ENCODE data around the gene PRKAR1B. TPM values are rescaled to one million over a fixed set of nuclear protein-coding genes. Genes with fewer than 3 reads are reported as not detected.
"Not testable (repeated sequence)": the region's sequence is repeated elsewhere in the genome, so short reads cannot be mapped to it uniquely, and the experiment has no call there.

The PRKAR1B gene
- total RNA-seq, 1 donor from 2014 or later, result 19.3 TPM

DNA sequence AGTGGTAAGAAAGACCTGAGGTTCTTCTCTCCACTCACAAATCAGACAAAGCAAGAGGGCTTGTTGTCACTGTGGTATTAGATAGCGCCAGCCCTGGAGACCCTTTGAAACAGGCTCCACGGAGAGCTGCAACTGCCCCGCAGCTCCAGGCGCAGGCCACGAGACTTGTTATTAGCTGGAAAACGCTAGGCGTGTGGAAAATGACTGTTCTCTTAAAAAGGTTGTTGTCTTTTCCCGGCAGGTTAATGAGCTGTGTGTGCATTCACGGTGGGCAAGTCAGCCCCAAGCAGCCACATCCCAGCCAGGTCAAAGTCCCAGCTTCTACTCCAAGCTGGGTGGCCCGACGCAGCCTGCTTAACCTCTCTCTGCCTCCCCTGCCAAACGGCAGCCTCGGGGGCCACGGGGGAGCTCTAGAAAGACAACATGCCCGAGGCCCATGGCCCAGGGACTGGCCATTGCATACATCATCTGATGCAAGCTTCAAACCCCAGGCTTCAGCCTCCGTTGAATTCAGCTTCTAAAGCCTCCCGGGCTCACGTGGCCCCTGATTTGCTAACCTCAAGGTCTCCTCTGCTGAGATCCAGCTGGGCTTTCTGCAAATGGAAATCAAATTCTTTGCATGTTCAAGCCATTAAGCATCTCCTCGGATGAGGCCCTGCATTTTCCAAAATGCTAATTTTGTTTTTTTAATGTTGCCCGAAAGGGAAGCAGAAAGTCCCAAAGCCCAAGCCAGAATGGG is 61.9 kb downstream of the PRKAR1B start:
- Histone ChIP-seq H3K4me3 (ENCODE audit: low read length in 3 of 3) (peak overlapping the region in 1 of 3 donors; percentile 22), H3K4me1 (ENCODE audit: control insufficient read depth in 3 of 3, insufficient read depth in 3 of 3, low read length in 3 of 3) (peaks cover 24 to 38% (median 37%) of the 10 kb centered on the region in 3 donors), H3K36me3 (ENCODE audit: control insufficient read depth in 3 of 3, insufficient read depth in 3 of 3, low read length in 3 of 3) (no peaks in the 10 kb centered on the region), H3K9me3 (ENCODE audit: control insufficient read depth in 3 of 3, low read length in 3 of 3) (no peaks in the 10 kb centered on the region), H3K27me3 (ENCODE audit: control insufficient read depth in 3 of 3, insufficient read depth in 3 of 3, low read length in 3 of 3) (no peaks in the 10 kb centered on the region), H3K27ac (ENCODE audit: low read depth, low read length) (no peak overlapping the region), H3K9ac (ENCODE audit: low read depth in 1 of 3, low read length in 3 of 3) (peak overlapping the region in 1 of 3 donors; percentile 40)

DNA sequence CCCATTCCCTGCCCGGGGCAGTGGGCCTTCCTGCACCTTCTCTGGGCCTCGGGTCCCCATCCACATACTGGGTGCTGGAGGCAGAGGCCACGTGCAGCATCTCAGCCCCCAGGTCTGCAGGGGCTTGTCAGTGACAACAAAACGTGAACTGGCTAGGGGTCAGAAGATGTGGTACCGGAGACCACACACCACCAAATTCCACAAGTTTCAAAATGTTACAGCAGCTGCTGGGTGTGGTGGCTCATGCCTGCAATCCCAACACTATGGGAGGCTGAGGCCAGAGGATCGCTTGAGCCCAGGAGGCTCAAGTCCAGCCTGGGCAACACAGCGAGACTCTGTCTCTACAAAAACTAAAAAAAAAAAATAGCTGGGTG is 62.7 kb downstream of the PRKAR1B start:
- Histone ChIP-seq H3K27me3 (ENCODE audit: control insufficient read depth in 3 of 3, insufficient read depth in 3 of 3, low read length in 3 of 3) (peaks cover 0 to 1% (median 0%) of the 10 kb centered on the region in 3 donors), H3K27ac (ENCODE audit: low read depth, low read length) (no peak overlapping the region), H3K4me3 (ENCODE audit: low read length in 3 of 3) (peak overlapping the region in 1 of 3 donors; percentile 23), H3K36me3 (ENCODE audit: control insufficient read depth in 3 of 3, insufficient read depth in 3 of 3, low read length in 3 of 3) (no peaks in the 10 kb centered on the region), H3K9me3 (ENCODE audit: control insufficient read depth in 3 of 3, low read length in 3 of 3) (no peaks in the 10 kb centered on the region), H3K9ac (ENCODE audit: low read depth in 1 of 3, low read length in 3 of 3) (no peak overlapping the region), H3K4me1 (ENCODE audit: control insufficient read depth in 3 of 3, insufficient read depth in 3 of 3, low read length in 3 of 3) (peaks cover 24 to 38% (median 37%) of the 10 kb centered on the region in 3 donors)

DNA sequence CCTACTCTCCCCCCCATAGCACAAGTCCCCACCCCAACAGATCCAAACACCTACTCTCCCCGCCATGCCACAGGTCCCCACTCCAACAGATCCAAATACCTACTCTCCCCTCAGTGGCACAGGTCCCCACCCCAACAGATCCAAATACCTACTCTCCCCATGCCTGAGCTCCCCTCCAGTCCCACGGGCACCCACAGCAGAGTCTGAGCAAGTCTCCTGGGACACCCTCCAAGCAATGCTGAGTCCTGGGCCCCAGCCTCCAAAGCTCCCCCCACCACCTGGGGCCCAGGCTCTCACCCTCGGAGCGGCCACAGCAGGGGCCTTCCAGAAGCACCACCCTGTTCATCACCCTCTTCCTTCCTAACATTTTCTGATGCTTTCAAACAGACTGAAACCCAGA is 64.5 kb downstream of the PRKAR1B start:
- Histone ChIP-seq H3K27ac (ENCODE audit: low read depth, low read length) (no peak overlapping the region), H3K9me3 (ENCODE audit: control insufficient read depth in 3 of 3, low read length in 3 of 3) (no peaks in the 10 kb centered on the region), H3K9ac (ENCODE audit: low read depth in 1 of 3, low read length in 3 of 3) (no peak overlapping the region), H3K4me3 (ENCODE audit: low read length in 3 of 3) (no peak overlapping the region), H3K4me1 (ENCODE audit: control insufficient read depth in 3 of 3, insufficient read depth in 3 of 3, low read length in 3 of 3) (peaks cover 11 to 27% (median 27%) of the 10 kb centered on the region in 3 donors), H3K36me3 (ENCODE audit: control insufficient read depth in 3 of 3, insufficient read depth in 3 of 3, low read length in 3 of 3) (no peaks in the 10 kb centered on the region), H3K27me3 (ENCODE audit: control insufficient read depth in 3 of 3, insufficient read depth in 3 of 3, low read length in 3 of 3) (peaks cover 0 to 2% (median 0%) of the 10 kb centered on the region in 3 donors)

DNA sequence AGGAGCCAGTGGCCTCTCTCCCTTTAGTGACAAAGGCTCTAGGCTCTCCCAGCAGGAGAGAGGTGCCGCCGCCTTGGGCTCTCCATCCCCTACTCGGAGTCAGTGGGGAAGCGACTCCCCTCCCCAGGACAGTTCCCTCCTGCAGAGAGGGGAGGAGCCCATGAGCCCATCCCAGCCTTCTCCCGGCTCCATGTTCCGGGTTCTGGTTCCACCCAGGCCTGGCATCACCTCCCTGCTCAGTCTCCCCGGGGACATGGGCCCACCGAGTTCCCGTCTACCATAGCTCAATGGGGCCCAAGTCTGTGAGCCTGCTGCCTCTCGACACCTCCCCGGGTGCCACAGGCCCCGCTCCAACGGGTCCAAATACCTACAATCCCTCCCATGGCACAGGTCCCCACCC is 67.1 kb downstream of the PRKAR1B start:
- Histone ChIP-seq H3K27ac (ENCODE audit: low read depth, low read length) (no peak overlapping the region), H3K36me3 (ENCODE audit: control insufficient read depth in 3 of 3, insufficient read depth in 3 of 3, low read length in 3 of 3) (no peaks in the 10 kb centered on the region), H3K4me3 (ENCODE audit: low read length in 3 of 3) (no peak overlapping the region), H3K4me1 (ENCODE audit: control insufficient read depth in 3 of 3, insufficient read depth in 3 of 3, low read length in 3 of 3) (peaks cover 10 to 16% (median 12%) of the 10 kb centered on the region in 3 donors), H3K9me3 (ENCODE audit: control insufficient read depth in 3 of 3, low read length in 3 of 3) (no peaks in the 10 kb centered on the region), H3K27me3 (ENCODE audit: control insufficient read depth in 3 of 3, insufficient read depth in 3 of 3, low read length in 3 of 3) (peaks cover 0 to 2% (median 0%) of the 10 kb centered on the region in 3 donors), H3K9ac (ENCODE audit: low read depth in 1 of 3, low read length in 3 of 3) (no peak overlapping the region)

DNA sequence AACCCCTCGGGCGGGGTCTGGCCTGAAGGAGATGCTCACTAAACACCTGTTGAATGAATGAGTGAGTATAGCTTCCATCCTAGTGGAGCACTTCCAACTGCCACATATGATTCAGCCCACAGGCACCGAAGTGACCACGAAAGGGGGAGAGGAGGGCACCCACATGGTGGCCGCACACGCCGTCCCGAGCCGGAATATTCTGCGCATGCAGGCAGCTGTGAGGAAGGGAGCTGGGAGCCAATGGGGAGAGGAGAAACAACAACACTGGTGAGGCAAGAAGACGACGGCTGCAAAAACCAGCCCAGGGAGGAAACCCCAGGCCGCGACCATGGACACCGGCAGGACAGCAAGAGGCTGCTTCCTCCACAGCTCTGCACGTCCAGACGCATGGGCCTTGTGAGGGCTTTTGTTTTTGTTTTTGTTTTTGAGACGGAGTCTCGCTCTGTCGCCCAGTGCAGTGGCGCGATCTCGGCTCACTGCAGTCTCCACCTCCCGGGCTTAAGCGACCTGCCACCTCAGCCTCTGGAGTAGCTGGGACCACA is 67.7 kb downstream of the PRKAR1B start:
- H3K4me3 ChIP-seq (ENCODE audit: low read length in 3 of 3), result no peak overlapping the region
- no peaks in the 10 kb centered on the region for H3K36me3 ChIP-seq (ENCODE audit: control insufficient read depth in 3 of 3, insufficient read depth in 3 of 3, low read length in 3 of 3)
- no peak overlapping the region for H3K9ac ChIP-seq (ENCODE audit: low read depth in 1 of 3, low read length in 3 of 3)
- H3K27me3 ChIP-seq (ENCODE audit: control insufficient read depth in 3 of 3, insufficient read depth in 3 of 3, low read length in 3 of 3), result peaks cover 0 to 2% (median 0%) of the 10 kb centered on the region in 3 donors
- no peaks in the 10 kb centered on the region for H3K9me3 ChIP-seq (ENCODE audit: control insufficient read depth in 3 of 3, low read length in 3 of 3)
- no peak overlapping the region for H3K27ac ChIP-seq (ENCODE audit: low read depth, low read length)
- H3K4me1 ChIP-seq (ENCODE audit: control insufficient read depth in 3 of 3, insufficient read depth in 3 of 3, low read length in 3 of 3), result peaks cover 9 to 16% (median 10%) of the 10 kb centered on the region in 3 donors

DNA sequence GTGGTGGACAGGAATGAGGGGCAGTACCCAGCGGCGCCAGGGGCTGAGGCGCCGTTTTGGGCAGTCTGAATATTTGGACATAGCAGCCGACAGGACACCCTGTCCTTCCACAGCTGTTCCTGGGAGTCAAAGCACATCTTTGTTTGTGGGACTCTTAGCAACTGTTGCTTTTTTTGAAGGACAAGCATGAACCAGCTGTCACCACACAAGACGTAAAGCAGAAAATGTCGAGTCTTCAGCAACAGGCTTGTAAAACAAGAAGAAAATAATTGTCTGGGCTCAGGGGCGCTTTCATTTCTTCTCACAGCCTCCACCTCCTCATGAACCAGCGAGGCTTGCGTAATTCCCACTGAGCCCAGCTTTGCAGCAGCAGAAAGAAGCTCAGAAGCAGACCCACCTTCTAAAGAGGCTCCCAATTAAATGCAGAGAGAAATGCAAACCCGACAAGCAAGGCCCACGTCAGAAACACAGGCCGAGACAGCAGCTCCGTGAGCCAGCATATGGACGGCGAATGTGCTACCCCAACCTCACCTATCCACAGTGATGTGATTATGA is 69.4 kb downstream of the PRKAR1B start:
- H3K9ac ChIP-seq (ENCODE audit: low read depth in 1 of 3, low read length in 3 of 3), result no peak overlapping the region
- peaks cover 0 to 2% (median 0%) of the 10 kb centered on the region in 3 donors for H3K27me3 ChIP-seq (ENCODE audit: control insufficient read depth in 3 of 3, insufficient read depth in 3 of 3, low read length in 3 of 3)
- peak overlapping the region in 1 of 3 donors; percentile 14 for H3K4me3 ChIP-seq (ENCODE audit: low read length in 3 of 3)

DNA sequence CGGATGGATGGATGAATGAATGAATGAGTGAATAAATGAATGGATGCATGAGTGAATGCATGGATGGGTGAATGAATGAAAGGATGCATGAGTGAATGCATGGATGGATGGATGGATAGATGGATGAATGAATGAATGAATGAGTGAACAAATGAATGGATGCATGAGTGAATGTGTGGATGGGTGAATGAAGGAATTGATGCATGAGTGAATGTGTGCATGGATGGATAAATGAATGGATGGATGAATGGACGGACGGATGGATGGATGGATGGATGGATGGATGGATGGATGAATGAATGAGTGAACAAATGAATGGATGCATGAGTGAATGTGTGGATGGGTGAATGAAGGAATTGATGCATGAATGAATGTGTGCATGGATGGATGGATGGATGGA is 70.1 kb downstream of the PRKAR1B start:
- H3K9ac ChIP-seq (ENCODE audit: low read depth in 1 of 3, low read length in 3 of 3); H3K4me1 ChIP-seq (ENCODE audit: control insufficient read depth in 3 of 3, insufficient read depth in 3 of 3, low read length in 3 of 3); H3K27ac ChIP-seq (ENCODE audit: low read depth, low read length); H3K36me3 ChIP-seq (ENCODE audit: control insufficient read depth in 3 of 3, insufficient read depth in 3 of 3, low read length in 3 of 3); H3K9me3 ChIP-seq (ENCODE audit: control insufficient read depth in 3 of 3, low read length in 3 of 3); H3K4me3 ChIP-seq (ENCODE audit: low read length in 3 of 3); H3K27me3 ChIP-seq (ENCODE audit: control insufficient read depth in 3 of 3, insufficient read depth in 3 of 3, low read length in 3 of 3): not testable (repeated sequence)

More for the DNA sequence above, 69.4 kb downstream of the PRKAR1B start:
- no peak overlapping the region for H3K27ac ChIP-seq (ENCODE audit: low read depth, low read length)
- no peaks in the 10 kb centered on the region for H3K36me3 ChIP-seq (ENCODE audit: control insufficient read depth in 3 of 3, insufficient read depth in 3 of 3, low read length in 3 of 3)
- H3K4me1 ChIP-seq (ENCODE audit: control insufficient read depth in 3 of 3, insufficient read depth in 3 of 3, low read length in 3 of 3), result peaks cover 0 to 5% (median 0%) of the 10 kb centered on the region in 3 donors
- H3K9me3 ChIP-seq (ENCODE audit: control insufficient read depth in 3 of 3, low read length in 3 of 3), result no peaks in the 10 kb centered on the region

DNA sequence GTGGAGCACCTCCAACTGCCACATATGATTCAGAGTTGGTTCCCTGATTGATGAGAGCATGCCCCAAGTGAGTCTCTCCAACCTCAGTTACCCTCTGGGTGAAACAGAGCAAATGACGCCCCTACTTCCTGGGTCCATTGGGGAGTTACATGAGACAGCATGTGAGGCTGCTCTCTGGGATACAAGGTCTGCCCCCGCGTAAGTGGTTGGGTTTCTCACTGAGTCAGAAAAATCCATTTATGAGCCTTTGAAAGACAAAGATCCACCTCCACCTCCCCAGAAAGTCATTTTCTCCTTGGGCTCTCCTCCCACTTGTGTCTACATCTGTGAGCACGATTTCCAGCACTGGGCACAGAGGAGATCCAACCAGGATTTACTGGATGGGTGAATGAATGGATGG is 71.3 kb downstream of the PRKAR1B start:
- Histone ChIP-seq H3K4me3 (ENCODE audit: low read length in 3 of 3) (no peak overlapping the region), H3K9ac (ENCODE audit: low read depth in 1 of 3, low read length in 3 of 3) (no peak overlapping the region), H3K4me1 (ENCODE audit: control insufficient read depth in 3 of 3, insufficient read depth in 3 of 3, low read length in 3 of 3) (peaks cover under 1 to 9% (median 3%) of the 10 kb centered on the region in 3 donors), H3K9me3 (ENCODE audit: control insufficient read depth in 3 of 3, low read length in 3 of 3) (no peaks in the 10 kb centered on the region), H3K36me3 (ENCODE audit: control insufficient read depth in 3 of 3, insufficient read depth in 3 of 3, low read length in 3 of 3) (no peaks in the 10 kb centered on the region), H3K27ac (ENCODE audit: low read depth, low read length) (no peak overlapping the region), H3K27me3 (ENCODE audit: control insufficient read depth in 3 of 3, insufficient read depth in 3 of 3, low read length in 3 of 3) (peaks cover 0 to 2% (median 0%) of the 10 kb centered on the region in 3 donors)

DNA sequence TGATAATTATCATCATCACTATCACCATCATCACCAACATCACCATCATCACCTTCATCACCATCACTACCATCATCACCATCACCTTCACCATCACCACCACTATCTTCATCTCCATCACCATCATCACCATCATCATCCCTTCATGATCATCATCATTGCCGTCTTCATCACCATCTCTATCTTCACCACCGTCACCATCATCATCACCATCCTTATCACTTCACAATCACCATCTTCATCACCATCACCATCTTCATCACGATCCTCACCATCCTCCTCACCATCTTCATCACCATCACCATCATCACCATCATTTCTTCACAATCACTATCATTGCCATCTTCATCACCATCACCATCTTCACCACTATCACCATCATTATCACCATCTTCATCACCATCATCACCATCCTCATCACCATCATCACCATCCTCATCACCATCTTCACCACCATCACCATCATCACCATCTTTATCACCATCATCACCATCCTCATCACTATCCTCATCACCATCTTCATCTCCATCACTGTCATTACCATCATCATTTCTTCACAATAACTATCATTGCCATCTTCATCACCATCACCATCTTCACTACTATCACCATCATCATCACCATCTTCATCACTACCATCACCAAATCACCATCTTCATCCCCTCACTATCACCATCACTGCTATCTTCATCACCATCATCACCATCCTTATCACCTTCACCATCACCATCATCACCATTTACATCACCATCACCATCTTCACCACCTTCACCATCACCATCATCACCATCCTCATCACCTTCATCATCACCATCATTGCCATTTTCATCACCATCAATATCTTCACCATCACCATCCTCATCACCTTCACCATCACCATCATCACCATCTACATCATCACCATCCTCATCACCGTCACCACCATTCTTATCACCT is 73.0 kb downstream of the PRKAR1B start:
- H3K4me1 ChIP-seq (ENCODE audit: control insufficient read depth in 3 of 3, insufficient read depth in 3 of 3, low read length in 3 of 3), result peaks cover 4 to 13% (median 7%) of the 10 kb centered on the region in 3 donors
- H3K36me3 ChIP-seq (ENCODE audit: control insufficient read depth in 3 of 3, insufficient read depth in 3 of 3, low read length in 3 of 3), result no peaks in the 10 kb centered on the region
- H3K4me3 ChIP-seq (ENCODE audit: low read length in 3 of 3), result no peak overlapping the region
- H3K9ac ChIP-seq (ENCODE audit: low read depth in 1 of 3, low read length in 3 of 3), result no peak overlapping the region
- H3K9me3 ChIP-seq (ENCODE audit: control insufficient read depth in 3 of 3, low read length in 3 of 3), result no peaks in the 10 kb centered on the region
- H3K27ac ChIP-seq (ENCODE audit: low read depth, low read length), result no peak overlapping the region
- no peaks in the 10 kb centered on the region for H3K27me3 ChIP-seq (ENCODE audit: control insufficient read depth in 3 of 3, insufficient read depth in 3 of 3, low read length in 3 of 3)
